ENCODE data around the gene ARHGEF28. TPM values are rescaled to one million over a fixed set of nuclear protein-coding genes. Genes with fewer than 3 reads are reported as not detected.

Gene ARHGEF28
- total and polyA plus RNA-seq, 2 donors, result 2.3 to 16.9 TPM

GRCh38 chr5:73938280-73938937 lies 312.4 kb downstream of the ARHGEF28 start:
- Histone ChIP-seq H3K36me3 (ENCODE audit: insufficient read depth) (no peaks in the 10 kb centered on the region), H3K4me3 (ENCODE audit: low read depth, low read length) (no peak overlapping the region), H3K4me1 (ENCODE audit: insufficient read depth) (no peaks in the 10 kb centered on the region), H3K27ac (ENCODE audit: low read depth) (no peak overlapping the region)
- DNase-seq (ENCODE audit: extremely low spot score), result no peak
- 55% methylated on average over 5 of the region's 5 CpGs for WGBS

DNA sequence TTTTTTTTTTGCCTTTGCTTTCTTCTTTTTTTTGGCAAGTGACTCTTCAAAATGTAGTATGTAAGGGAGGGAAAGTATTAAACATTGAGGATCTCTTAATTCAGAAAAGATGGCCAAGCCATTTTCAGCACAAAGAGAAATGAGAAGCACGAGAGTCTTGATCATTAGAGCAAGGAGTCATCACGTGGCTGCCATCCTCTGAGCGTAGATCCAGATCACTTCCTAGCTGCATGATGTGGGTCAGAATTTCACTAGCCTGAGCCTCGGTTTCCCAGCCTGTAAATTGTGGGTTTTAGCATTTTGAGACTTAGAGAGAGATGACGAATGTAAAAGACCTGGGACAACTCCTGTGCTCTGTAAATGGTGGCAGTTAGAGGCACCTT lies 312.9 kb downstream of the ARHGEF28 start:
- no peak overlapping the region for H3K27ac ChIP-seq (ENCODE audit: low read depth)
- no peak overlapping the region for H3K4me3 ChIP-seq (ENCODE audit: low read depth, low read length)
- no peaks in the 10 kb centered on the region for H3K36me3 ChIP-seq (ENCODE audit: insufficient read depth)
- WGBS, result 88% methylated on average over 5 of the region's 5 CpGs
- no peaks in the 10 kb centered on the region for H3K4me1 ChIP-seq (ENCODE audit: insufficient read depth)
- DNase-seq (ENCODE audit: extremely low spot score), result no peak

DNA sequence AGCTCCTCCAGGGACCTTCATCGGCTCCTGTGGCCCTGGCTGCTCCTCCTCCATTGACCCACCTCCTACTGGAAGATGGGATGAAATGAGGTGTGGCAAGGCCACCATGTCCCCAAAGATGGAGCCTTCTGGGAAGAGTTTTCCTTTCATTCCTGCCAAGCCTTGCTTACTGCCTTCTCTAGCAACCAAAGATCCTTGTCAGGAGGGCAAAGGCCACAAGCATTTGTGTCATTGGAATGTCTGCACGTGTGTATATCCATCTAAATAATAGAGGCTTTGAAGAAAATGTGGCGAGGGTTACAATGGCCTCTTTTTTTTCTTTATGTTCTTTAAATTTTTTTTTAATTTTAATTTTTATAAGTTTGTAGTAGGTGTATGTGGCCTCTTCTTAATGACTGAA lies 313.6 kb downstream of the ARHGEF28 start:
- 73% methylated on average over 3 of the region's 3 CpGs for WGBS
- Histone ChIP-seq H3K4me1 (ENCODE audit: insufficient read depth) (no peaks in the 10 kb centered on the region), H3K27ac (ENCODE audit: low read depth) (no peak overlapping the region)

GRCh38 chr5:73940026-73940425 lies 314.0 kb downstream of the ARHGEF28 start:
- Histone ChIP-seq H3K36me3 (ENCODE audit: insufficient read depth) (no peaks in the 10 kb centered on the region), H3K4me1 (ENCODE audit: insufficient read depth) (no peaks in the 10 kb centered on the region), H3K4me3 (ENCODE audit: low read depth, low read length) (no peak overlapping the region), H3K27ac (ENCODE audit: low read depth) (no peak overlapping the region)
- DNase-seq (ENCODE audit: extremely low spot score), result no peak

More for the DNA sequence above, 313.6 kb downstream of the ARHGEF28 start:
- Histone ChIP-seq H3K36me3 (ENCODE audit: insufficient read depth) (no peaks in the 10 kb centered on the region), H3K4me3 (ENCODE audit: low read depth, low read length) (no peak overlapping the region)
- no peak for DNase-seq (ENCODE audit: extremely low spot score)

DNA sequence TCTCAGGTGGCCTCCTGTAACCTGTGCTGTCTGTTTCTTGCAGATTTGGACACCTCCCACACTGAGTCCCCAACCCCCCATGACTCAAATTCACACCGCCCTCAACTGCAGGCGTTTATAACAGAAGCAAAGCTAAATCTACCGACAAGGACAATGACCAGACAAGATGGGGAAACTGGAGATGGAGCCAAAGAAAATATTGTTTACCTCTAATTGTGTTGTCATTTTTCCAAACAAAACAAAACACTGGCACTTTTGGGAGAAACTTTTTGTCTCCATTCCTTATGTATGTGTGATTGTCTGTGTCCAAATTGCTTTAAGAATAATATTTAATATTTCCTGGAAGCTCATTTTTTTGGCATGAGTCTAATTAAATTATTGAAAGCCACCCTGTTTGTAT lies 314.8 kb downstream of the ARHGEF28 start:
- H3K4me1 ChIP-seq (ENCODE audit: insufficient read depth), result no peaks in the 10 kb centered on the region
- WGBS, result 80% methylated on average over 3 of the region's 3 CpGs
- H3K4me3 ChIP-seq (ENCODE audit: low read depth, low read length), result no peak overlapping the region
- no peak for DNase-seq (ENCODE audit: extremely low spot score)
- no peak overlapping the region for H3K27ac ChIP-seq (ENCODE audit: low read depth)
- H3K36me3 ChIP-seq (ENCODE audit: insufficient read depth), result no peaks in the 10 kb centered on the region

- Histone ChIP-seq H3K4me1 (ENCODE audit: insufficient read depth) (no peaks in the 10 kb centered on the region), H3K36me3 (ENCODE audit: insufficient read depth) (no peaks in the 10 kb centered on the region), H3K27ac (ENCODE audit: low read depth) (no peak overlapping the region), H3K4me3 (ENCODE audit: low read depth, low read length) (no peak overlapping the region)
- DNase-seq (ENCODE audit: extremely low spot score), result no peak
- 98% methylated on average over 1 of the region's 1 CpG for whole genome bisulfite sequencing
Observed at GRCh38 chr5:73942783-73943182, 316.8 kb downstream of the ARHGEF28 start.

DNA sequence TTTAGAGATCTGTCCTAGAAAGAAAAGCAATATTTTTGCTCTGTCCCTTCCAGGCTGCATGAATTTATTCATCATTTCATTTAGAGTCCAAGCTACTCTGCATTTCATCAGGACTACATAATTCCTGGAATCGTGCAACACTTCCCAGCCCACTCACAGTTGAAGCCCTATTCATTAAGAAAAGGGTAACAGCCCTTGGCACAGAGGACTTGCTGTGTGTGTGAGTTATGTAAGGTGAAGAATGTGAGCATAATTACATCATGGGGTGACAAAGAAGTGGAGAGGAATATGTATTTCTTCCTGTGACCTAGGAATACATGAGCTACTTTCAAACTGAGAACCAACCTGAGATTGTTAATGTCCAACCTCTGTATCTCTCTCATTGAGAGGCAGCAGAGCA lies 317.4 kb downstream of the ARHGEF28 start:
- Histone ChIP-seq H3K4me3 (ENCODE audit: low read depth, low read length) (no peak overlapping the region), H3K27ac (ENCODE audit: low read depth) (no peak overlapping the region), H3K36me3 (ENCODE audit: insufficient read depth) (no peaks in the 10 kb centered on the region), H3K4me1 (ENCODE audit: insufficient read depth) (no peaks in the 10 kb centered on the region)
- 80% methylated on average over 1 of the region's 1 CpG for WGBS
- DNase-seq (ENCODE audit: extremely low spot score), result no peak

DNA sequence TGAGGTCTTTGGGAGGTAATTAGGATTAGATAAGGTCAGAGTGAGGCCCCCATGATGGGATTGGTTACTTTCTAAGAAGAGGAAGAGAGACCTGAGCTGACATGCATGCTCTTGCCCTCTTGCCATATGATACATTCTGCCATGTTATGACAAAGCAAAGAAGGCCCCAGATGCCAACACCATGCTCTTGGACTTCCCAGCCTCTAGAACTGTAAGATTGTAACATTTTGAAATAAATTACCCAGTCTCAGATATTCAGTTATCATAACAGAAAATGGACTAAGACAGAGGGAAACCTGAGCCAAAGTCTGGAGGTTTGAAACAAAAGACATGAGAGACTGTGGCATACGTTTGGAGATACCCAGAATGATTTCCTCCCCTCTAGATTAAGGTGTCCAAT lies 318.6 kb downstream of the ARHGEF28 start:
- Histone ChIP-seq H3K36me3 (ENCODE audit: insufficient read depth) (no peaks in the 10 kb centered on the region), H3K27ac (ENCODE audit: low read depth) (no peak overlapping the region), H3K4me1 (ENCODE audit: insufficient read depth) (no peaks in the 10 kb centered on the region), H3K4me3 (ENCODE audit: low read depth, low read length) (no peak overlapping the region)
- no peak for DNase-seq (ENCODE audit: extremely low spot score)
- 89% methylated on average over 1 of the region's 1 CpG for WGBS

DNA sequence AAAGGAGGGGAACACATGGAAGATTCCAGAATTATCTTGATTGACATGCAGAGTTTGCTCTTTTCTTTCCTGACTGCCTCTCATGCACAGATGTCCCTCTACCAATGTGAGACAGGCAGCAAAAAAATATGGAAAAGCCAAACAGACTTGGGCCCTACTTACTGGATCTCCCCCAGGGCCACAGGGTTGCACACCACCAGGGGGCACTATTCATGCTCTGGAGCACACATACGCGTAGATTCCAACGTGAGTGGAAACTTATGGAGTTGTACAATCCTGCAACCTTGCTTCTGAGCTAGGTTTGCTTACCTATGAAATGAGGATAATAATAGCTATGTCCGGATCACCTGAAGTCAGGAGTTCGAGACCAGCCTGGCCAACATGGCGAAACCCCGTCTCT lies 319.5 kb downstream of the ARHGEF28 start:
- Histone ChIP-seq H3K36me3 (ENCODE audit: insufficient read depth) (no peaks in the 10 kb centered on the region), H3K4me3 (ENCODE audit: low read depth, low read length) (no peak overlapping the region), H3K27ac (ENCODE audit: low read depth) (no peak overlapping the region), H3K4me1 (ENCODE audit: insufficient read depth) (no peaks in the 10 kb centered on the region)
- DNase-seq (ENCODE audit: extremely low spot score), result no peak
- WGBS, result 89% methylated on average over 7 of the region's 7 CpGs

DNA sequence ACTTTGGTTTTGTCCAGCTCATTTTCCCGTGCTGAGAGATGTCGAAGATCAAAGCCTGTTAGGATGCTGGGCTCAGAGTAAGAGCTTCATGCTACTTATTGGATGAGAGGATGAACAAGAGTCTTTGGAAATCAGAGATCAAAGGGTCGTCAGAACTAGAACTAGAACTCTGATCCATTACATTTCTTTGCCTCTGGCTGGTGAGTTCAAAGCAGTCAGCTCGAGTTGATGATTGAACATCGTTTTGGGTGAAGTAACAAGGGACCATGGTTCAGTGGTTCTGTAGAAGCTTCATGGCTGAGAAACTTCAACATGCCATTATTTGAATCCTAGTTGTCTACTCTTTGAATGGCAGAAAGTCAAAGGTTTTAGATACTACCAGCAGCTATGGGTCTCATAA lies 320.3 kb downstream of the ARHGEF28 start:
- Histone ChIP-seq H3K4me1 (ENCODE audit: insufficient read depth) (no peaks in the 10 kb centered on the region), H3K4me3 (ENCODE audit: low read depth, low read length) (no peak overlapping the region), H3K36me3 (ENCODE audit: insufficient read depth) (no peaks in the 10 kb centered on the region), H3K27ac (ENCODE audit: low read depth) (no peak overlapping the region)
- DNase-seq (ENCODE audit: extremely low spot score), result no peak
- WGBS, result 89% methylated on average over 5 of the region's 5 CpGs

GRCh38 chr5:73946919-73947602 lies 321.1 kb downstream of the ARHGEF28 start:
- DNase-seq (ENCODE audit: extremely low spot score), result no peak
- H3K4me3 ChIP-seq (ENCODE audit: low read depth, low read length), result no peak overlapping the region
- 34% methylated on average over 5 of the region's 5 CpGs for WGBS

GRCh38 chr5:73947906-73948640 lies 322.1 kb downstream of the ARHGEF28 start:
- H3K4me1 ChIP-seq (ENCODE audit: insufficient read depth), result no peaks in the 10 kb centered on the region
- H3K36me3 ChIP-seq (ENCODE audit: insufficient read depth), result no peaks in the 10 kb centered on the region
- no peak for DNase-seq (ENCODE audit: extremely low spot score)
- WGBS, result 68% methylated on average over 9 of the region's 9 CpGs
- H3K4me3 ChIP-seq (ENCODE audit: low read depth, low read length), result no peak overlapping the region
- H3K27ac ChIP-seq (ENCODE audit: low read depth), result no peak overlapping the region

More at GRCh38 chr5:73946919-73947602, 321.1 kb downstream of the ARHGEF28 start:
- Histone ChIP-seq H3K4me1 (ENCODE audit: insufficient read depth) (no peaks in the 10 kb centered on the region), H3K27ac (ENCODE audit: low read depth) (no peak overlapping the region), H3K36me3 (ENCODE audit: insufficient read depth) (no peaks in the 10 kb centered on the region)

- Histone ChIP-seq H3K4me3 (ENCODE audit: low read depth, low read length) (no peak overlapping the region), H3K27ac (ENCODE audit: low read depth) (no peak overlapping the region), H3K36me3 (ENCODE audit: insufficient read depth) (no peaks in the 10 kb centered on the region), H3K4me1 (ENCODE audit: insufficient read depth) (no peaks in the 10 kb centered on the region)
- WGBS, result 51% methylated on average over 3 of the region's 3 CpGs
- no peak for DNase-seq (ENCODE audit: extremely low spot score)
Observed at GRCh38 chr5:73948720-73949119, 322.7 kb downstream of the ARHGEF28 start.

DNA sequence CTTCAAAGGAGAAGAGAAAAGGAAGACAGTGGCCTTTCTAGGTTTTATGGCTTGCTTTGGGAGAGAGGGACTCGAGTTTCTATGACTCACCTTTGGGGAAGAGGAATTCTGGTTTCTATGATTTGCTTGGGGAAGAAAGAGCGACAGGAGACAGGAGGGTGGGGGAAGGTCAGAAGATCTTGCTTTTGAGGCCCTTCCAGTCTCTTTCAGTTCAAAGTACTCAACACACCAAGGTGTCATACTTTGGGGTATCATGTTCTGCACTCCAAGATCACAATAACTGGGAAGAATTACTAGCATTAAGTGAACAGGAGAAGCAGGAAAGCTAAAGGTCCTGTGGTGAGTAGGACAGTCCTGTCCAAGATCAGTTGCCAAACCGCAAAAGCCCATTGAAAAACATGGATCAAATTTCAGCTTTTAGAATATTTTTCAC lies 324.5 kb downstream of the ARHGEF28 start:
- Histone ChIP-seq H3K27ac (ENCODE audit: low read depth) (no peak overlapping the region), H3K4me3 (ENCODE audit: low read depth, low read length) (no peak overlapping the region), H3K4me1 (ENCODE audit: insufficient read depth) (no peaks in the 10 kb centered on the region), H3K36me3 (ENCODE audit: insufficient read depth) (no peaks in the 10 kb centered on the region)
- 86% methylated on average over 3 of the region's 3 CpGs for WGBS
- DNase-seq (ENCODE audit: extremely low spot score), result no peak

All from urinary bladder (tissue), 4 donors.